Dendritic cell treated with granulocyte-macrophage colony-stimulating factor and Interleukin-4, amounts not matched to agents 40 ng/mL and 50 ng/mL, for 4 days (primary cell): ENCODE results near the gene NIPAL3.

Experiments used
- H3K27ac Mint-ChIP-seq: one replicate; pipeline ENCODE4 v1.8.0; 2022; ENCODE audit warnings: mild to moderate bottlenecking, mixed read lengths
- H3K27me3 Mint-ChIP-seq: one replicate; pipeline ENCODE4 v1.8.0; 2022; ENCODE audit warnings: mild to moderate bottlenecking, mixed read lengths
- H3K36me3 Mint-ChIP-seq: one replicate; pipeline ENCODE4 v1.8.0; 2022; ENCODE audit warnings: low read depth, mixed read lengths
- H3K4me1 Mint-ChIP-seq: one replicate; pipeline ENCODE4 v1.8.0; 2022; ENCODE audit warnings: low read depth, mixed read lengths
- H3K4me3 Mint-ChIP-seq: one replicate; pipeline ENCODE4 v1.8.0; 2022; ENCODE audit warnings: mild to moderate bottlenecking, moderate library complexity, mixed read lengths
- H3K9me3 Mint-ChIP-seq: one replicate; pipeline ENCODE4 v1.8.0; 2022; ENCODE audit warnings: mixed read lengths
- intact Hi-C: fragments of 100-400 bp; cut with micrococcal nuclease; formaldehyde crosslinking; loops from one replicate; pipeline ENCODE4 v1.15.0; 2022

The NIPAL3 gene

GRCh38 chr1:24403806-24404205 lies 11.8 kb upstream of the NIPAL3 start:
- Mint-ChIP-seq H3K4me3 (no peak overlapping the region), H3K4me1 (no peaks in the 10 kb centered on the region), H3K27me3 (no peaks in the 10 kb centered on the region), H3K9me3 (no peaks in the 10 kb centered on the region), H3K27ac (no peak overlapping the region), H3K36me3 (no peaks in the 10 kb centered on the region)
- intact Hi-C loops, result no loop called here

- peaks cover 4% of the 10 kb centered on the region for H3K4me1 Mint-ChIP-seq
- H3K27ac Mint-ChIP-seq, result no peak overlapping the region
- no peaks in the 10 kb centered on the region for H3K9me3 Mint-ChIP-seq
- no peaks in the 10 kb centered on the region for H3K27me3 Mint-ChIP-seq
- H3K36me3 Mint-ChIP-seq, result no peaks in the 10 kb centered on the region
- H3K4me3 Mint-ChIP-seq, result no peak overlapping the region
- intact Hi-C loops, result no loop called here
Observed at GRCh38 chr1:24406788-24407187, 8.8 kb upstream of the NIPAL3 start.

- H3K4me1 Mint-ChIP-seq, result peaks cover 20% of the 10 kb centered on the region
- no peaks in the 10 kb centered on the region for H3K9me3 Mint-ChIP-seq
- H3K4me3 Mint-ChIP-seq, result no peak overlapping the region
- H3K27me3 Mint-ChIP-seq, result no peaks in the 10 kb centered on the region
- intact Hi-C loops, result no loop called here
- H3K36me3 Mint-ChIP-seq, result peaks cover 6% of the 10 kb centered on the region
- H3K27ac Mint-ChIP-seq, result no peak overlapping the region
Observed at GRCh38 chr1:24409535-24409934, 6.1 kb upstream of the NIPAL3 start.

GRCh38 chr1:24410750-24411149 lies 4.9 kb upstream of the NIPAL3 start:
- peaks cover 7% of the 10 kb centered on the region for H3K36me3 Mint-ChIP-seq
- no peak overlapping the region for H3K4me3 Mint-ChIP-seq
- intact Hi-C loops, result no loop called here
- H3K27ac Mint-ChIP-seq, result no peak overlapping the region
- H3K4me1 Mint-ChIP-seq, result peaks cover 30% of the 10 kb centered on the region
- H3K27me3 Mint-ChIP-seq, result no peaks in the 10 kb centered on the region
- H3K9me3 Mint-ChIP-seq, result no peaks in the 10 kb centered on the region

GRCh38 chr1:24411963-24412362 lies 3.6 kb upstream of the NIPAL3 start:
- intact Hi-C loops, result no loop called here
- Mint-ChIP-seq H3K36me3 (peaks cover 11% of the 10 kb centered on the region), H3K4me3 (no peak overlapping the region), H3K4me1 (peaks cover 42% of the 10 kb centered on the region), H3K27me3 (no peaks in the 10 kb centered on the region), H3K27ac (peak overlapping the region; percentile 12), H3K9me3 (no peaks in the 10 kb centered on the region)

- Mint-ChIP-seq H3K36me3 (peaks cover 11% of the 10 kb centered on the region), H3K4me1 (peaks cover 45% of the 10 kb centered on the region), H3K27ac (no peak overlapping the region), H3K27me3 (no peaks in the 10 kb centered on the region), H3K9me3 (no peaks in the 10 kb centered on the region), H3K4me3 (no peak overlapping the region)
- intact Hi-C loops, result no loop called here
Observed at GRCh38 chr1:24412408-24412807, 3.2 kb upstream of the NIPAL3 start.

GRCh38 chr1:24413350-24414163 lies 2.0 kb upstream of the NIPAL3 start, which contains the start of gene STPG1:
Gene STPG1, minus strand, starts transcription at chr1:24413782. Its CDS starts 12,394 bp downstream, at chr1:24401388.
- Mint-ChIP-seq H3K27ac (peak within 1 kb of the TSS; percentile 85), H3K9me3 (no peaks in the 10 kb centered on the region), H3K27me3 (no peaks in the 10 kb centered on the region), H3K4me1 (peaks cover 54% of the 10 kb centered on the region), H3K4me3 (peak within 1 kb of the TSS; percentile 94), H3K36me3 (peaks cover 11% of the 10 kb centered on the region)
- intact Hi-C loops, result no loop called here

GRCh38 chr1:24414775-24415333 lies 748 bp upstream of the NIPAL3 start:
- H3K27me3 Mint-ChIP-seq, result no peaks in the 10 kb centered on the region
- H3K4me3 Mint-ChIP-seq, result peak overlapping the region; percentile 94
- peak overlapping the region; percentile 79 for H3K27ac Mint-ChIP-seq
- H3K36me3 Mint-ChIP-seq, result peaks cover 18% of the 10 kb centered on the region
- H3K9me3 Mint-ChIP-seq, result no peaks in the 10 kb centered on the region
- intact Hi-C loops, result loop anchor here (5.0 kb wide), 3 partner anchors 92 to 227 kb away; partner anchors contain the start of gene SRRM1
- H3K4me1 Mint-ChIP-seq, result peaks cover 67% of the 10 kb centered on the region

- intact Hi-C loops, result loop anchor here (5.0 kb wide), 3 partner anchors 91 to 226 kb away; partner anchors contain the start of gene SRRM1
- H3K36me3 Mint-ChIP-seq, result peaks cover 24% of the 10 kb centered on the region
- peak overlapping the region; percentile 79 for H3K27ac Mint-ChIP-seq
- H3K9me3 Mint-ChIP-seq, result no peaks in the 10 kb centered on the region
- peaks cover 69% of the 10 kb centered on the region for H3K4me1 Mint-ChIP-seq
- H3K27me3 Mint-ChIP-seq, result no peaks in the 10 kb centered on the region
- peak overlapping the region; percentile 94 for H3K4me3 Mint-ChIP-seq
Observed at GRCh38 chr1:24415910-24416665, 486 bp downstream of the NIPAL3 start.

GRCh38 chr1:24416666-24417391 lies 1.2 kb downstream of the NIPAL3 start:
- Mint-ChIP-seq H3K27ac (peak overlapping the region; percentile 79), H3K27me3 (no peaks in the 10 kb centered on the region), H3K4me1 (peaks cover 65% of the 10 kb centered on the region), H3K9me3 (no peaks in the 10 kb centered on the region), H3K4me3 (peak overlapping the region; percentile 94), H3K36me3 (peaks cover 30% of the 10 kb centered on the region)
- intact Hi-C loops, result loop anchor here (5.0 kb wide), 3 partner anchors 90 to 225 kb away; partner anchors contain the start of gene SRRM1

- Mint-ChIP-seq H3K36me3 (peaks cover 39% of the 10 kb centered on the region), H3K27me3 (no peaks in the 10 kb centered on the region), H3K4me1 (peaks cover 58% of the 10 kb centered on the region), H3K27ac (no peak overlapping the region), H3K9me3 (no peaks in the 10 kb centered on the region), H3K4me3 (no peak overlapping the region)
- intact Hi-C loops, result loop anchor here (5.0 kb wide), 3 partner anchors 90 to 225 kb away; partner anchors contain the start of gene SRRM1
Observed at GRCh38 chr1:24417681-24418080, 2.1 kb downstream of the NIPAL3 start.

GRCh38 chr1:24418898-24419628 lies 3.5 kb downstream of the NIPAL3 start:
- Mint-ChIP-seq H3K36me3 (peaks cover 41% of the 10 kb centered on the region), H3K4me1 (peaks cover 50% of the 10 kb centered on the region), H3K4me3 (no peak overlapping the region), H3K27ac (peak overlapping the region; percentile 81), H3K9me3 (no peaks in the 10 kb centered on the region), H3K27me3 (no peaks in the 10 kb centered on the region)
- intact Hi-C loops, result loop anchor here (5.0 kb wide), 3 partner anchors 88 to 223 kb away; partner anchors contain the start of gene SRRM1

- no peaks in the 10 kb centered on the region for H3K9me3 Mint-ChIP-seq
- H3K27me3 Mint-ChIP-seq, result no peaks in the 10 kb centered on the region
- peaks cover 40% of the 10 kb centered on the region for H3K4me1 Mint-ChIP-seq
- peaks cover 45% of the 10 kb centered on the region for H3K36me3 Mint-ChIP-seq
- H3K27ac Mint-ChIP-seq, result no peak overlapping the region
- no peak overlapping the region for H3K4me3 Mint-ChIP-seq
- intact Hi-C loops, result no loop called here
Observed at GRCh38 chr1:24420547-24420946, 4.9 kb downstream of the NIPAL3 start.
